GM12865 (cell line): ENCODE measurements around the gene DNAH9.

Experiments used
- DNase-seq: peaks from one replicate; pipeline ENCODE4 v3.0.0; 2010; ENCODE audit warnings: low read depth
- H3K4me3 ChIP-seq: 2 replicates; pipeline ENCODE4 v1.5.1; 2011; ENCODE audit warnings: mild to moderate bottlenecking, low read depth, low read length, control low read depth
- CTCF ChIP-seq: IDR thresholded peaks from 2 replicates; pipeline ENCODE4 v1.5.1; 2011; ENCODE audit warnings: low read length, control low read depth, low read depth, inconsistent platforms; ENCODE audit not compliant: insufficient read depth; ENCODE audit errors: missing control alignments

DNAH9 gene

GRCh38 chr17:11813871-11814270 lies 215.6 kb downstream of the DNAH9 start:
- no peak for TF ChIP-seq CTCF
- no peak for DNase-seq

GRCh38 chr17:11814655-11815262 lies 216.5 kb downstream of the DNAH9 start:
- TF ChIP-seq CTCF = no peak
- DNase-seq = no peak
- no peak overlapping the region for H3K4me3 ChIP-seq

More at GRCh38 chr17:11813871-11814270, 215.6 kb downstream of the DNAH9 start:
- H3K4me3 ChIP-seq = no peak overlapping the region

DNA sequence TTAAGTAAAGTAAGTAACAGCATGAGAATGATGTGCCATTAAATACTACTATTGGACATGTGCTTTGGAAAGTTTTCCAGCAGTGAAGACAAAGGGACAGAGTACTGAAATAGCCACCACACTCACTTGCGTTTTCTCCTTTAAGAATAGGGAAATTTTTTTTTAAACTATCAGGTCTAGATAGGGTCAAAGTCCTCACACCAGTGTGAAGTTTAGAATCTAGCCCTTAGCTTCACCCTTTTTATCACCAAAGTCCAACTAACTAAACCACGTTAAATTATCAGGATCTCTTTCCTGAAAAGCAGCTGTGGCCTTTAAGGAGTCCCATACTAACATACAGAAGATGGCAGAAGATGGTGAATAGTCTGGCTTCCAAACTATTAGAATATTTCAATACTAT lies 218.1 kb downstream of the DNAH9 start:
- no peak overlapping the region for H3K4me3 ChIP-seq
- no peak for TF ChIP-seq CTCF
- DNase-seq = no peak

- no peak overlapping the region for H3K4me3 ChIP-seq
- no peak for DNase-seq
- no peak for TF ChIP-seq CTCF
Measured at GRCh38 chr17:11823862-11824261, 225.6 kb downstream of the DNAH9 start.

DNA sequence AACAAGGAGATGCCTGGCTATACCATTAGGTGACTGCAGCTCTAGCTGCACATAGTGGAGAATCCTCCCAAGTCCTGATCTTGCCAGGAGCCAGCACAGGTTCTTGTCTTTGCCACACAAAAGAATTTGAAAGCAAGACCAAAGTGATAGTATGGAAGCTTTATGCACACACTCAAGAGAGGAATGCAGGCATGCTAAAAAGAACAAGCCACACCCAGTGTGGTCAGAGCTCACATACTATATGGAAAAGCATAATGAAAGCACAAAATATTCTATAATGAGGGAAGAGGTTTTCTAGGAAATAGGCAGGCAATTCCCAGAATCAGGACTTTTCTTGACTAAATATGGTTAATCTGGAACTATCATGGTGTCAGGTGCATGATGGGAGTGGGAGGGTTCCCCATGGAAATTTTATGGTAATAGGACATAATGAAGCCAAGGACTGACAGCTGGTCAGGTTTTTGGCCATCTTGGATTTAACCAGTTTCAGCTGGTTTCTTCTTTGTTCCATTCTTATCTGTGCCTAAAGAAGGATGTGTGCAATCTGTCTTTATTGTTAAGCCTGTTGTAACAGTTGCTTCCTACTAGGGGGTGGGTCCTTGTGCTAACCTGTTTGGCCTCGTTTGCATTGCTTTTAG lies 227.4 kb downstream of the DNAH9 start:
- DNase-seq = no peak
- H3K4me3 ChIP-seq = no peak overlapping the region
- TF ChIP-seq CTCF = no peak

GRCh38 chr17:11832401-11833137 lies 234.3 kb downstream of the DNAH9 start:
- no peak overlapping the region for H3K4me3 ChIP-seq
- no peak for TF ChIP-seq CTCF
- no peak for DNase-seq

DNA sequence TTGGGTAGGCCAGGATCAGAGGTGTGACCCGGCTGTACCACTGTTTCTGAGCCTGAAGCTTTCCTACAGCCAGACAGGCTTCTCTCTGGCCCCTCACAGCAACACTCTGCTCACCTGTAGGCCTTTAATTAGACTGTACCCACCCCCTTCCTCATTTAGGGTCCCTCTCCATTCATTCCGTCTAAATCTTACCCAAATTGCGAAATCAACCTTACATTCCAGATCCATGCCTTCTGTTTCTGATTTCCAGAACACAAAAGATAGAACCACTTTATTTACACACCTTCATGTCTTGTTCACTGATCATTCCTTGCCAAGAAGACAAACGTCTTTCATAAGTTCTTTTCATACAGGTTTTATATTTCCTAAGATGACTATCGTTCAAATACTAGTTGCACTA lies 238.2 kb downstream of the DNAH9 start:
- no peak for TF ChIP-seq CTCF
- DNase-seq = no peak
- no peak overlapping the region for H3K4me3 ChIP-seq
